A673 (cell line): Measurements from ENCODE around the gene EXOC4.

Source experiments
- EZH2 ChIP-seq: fragments of 200-600 bp; sonication (generic); IDR thresholded peaks from 2 replicates; pipeline ENCODE4 v1.6.1; 2017; ENCODE audit warnings: borderline replicate concordance, low read depth, mild to moderate bottlenecking, mixed read lengths, antibody characterized with exemption, low read length; ENCODE audit not compliant: poor library complexity, severe bottlenecking
- TF ChIP-seq, protein P1 (sequence below): fragments of 300-800, 200-600 bp; sonication (generic); conservative IDR thresholded peaks from 2 replicates; pipeline ENCODE4 v1.5.1; 2017; ENCODE audit warnings: low read depth, mild to moderate bottlenecking, antibody characterized with exemption, low read length, moderate library complexity, mixed read lengths

DNA sequence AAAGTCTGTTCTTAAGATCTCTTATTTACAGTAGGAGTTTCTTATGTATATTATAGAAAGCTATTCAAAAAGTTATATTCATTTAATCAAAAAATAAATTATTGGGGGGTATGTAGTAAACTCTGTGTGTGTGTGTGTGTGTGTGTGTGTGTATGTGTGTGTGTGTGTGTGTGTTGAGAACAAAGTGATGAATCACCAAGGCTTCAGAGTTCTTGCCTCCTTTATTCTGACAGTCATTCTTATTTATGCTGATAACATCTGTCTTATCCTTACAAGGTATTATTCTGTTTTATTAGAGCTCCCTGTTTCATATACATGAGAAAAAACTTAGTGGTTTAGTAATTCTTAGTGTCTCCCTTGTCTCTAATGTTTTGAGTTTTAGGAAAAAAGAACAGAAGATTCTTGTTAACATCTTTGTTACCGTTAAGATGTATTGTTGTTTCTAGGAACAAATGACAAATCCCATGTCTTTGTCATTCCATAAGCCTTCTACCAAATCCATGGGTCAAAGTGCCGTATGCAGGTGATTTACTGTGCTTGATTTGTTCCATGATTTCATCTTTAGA is 424.0 kb downstream of the EXOC4 start:
- TF ChIP-seq, protein P1, sequence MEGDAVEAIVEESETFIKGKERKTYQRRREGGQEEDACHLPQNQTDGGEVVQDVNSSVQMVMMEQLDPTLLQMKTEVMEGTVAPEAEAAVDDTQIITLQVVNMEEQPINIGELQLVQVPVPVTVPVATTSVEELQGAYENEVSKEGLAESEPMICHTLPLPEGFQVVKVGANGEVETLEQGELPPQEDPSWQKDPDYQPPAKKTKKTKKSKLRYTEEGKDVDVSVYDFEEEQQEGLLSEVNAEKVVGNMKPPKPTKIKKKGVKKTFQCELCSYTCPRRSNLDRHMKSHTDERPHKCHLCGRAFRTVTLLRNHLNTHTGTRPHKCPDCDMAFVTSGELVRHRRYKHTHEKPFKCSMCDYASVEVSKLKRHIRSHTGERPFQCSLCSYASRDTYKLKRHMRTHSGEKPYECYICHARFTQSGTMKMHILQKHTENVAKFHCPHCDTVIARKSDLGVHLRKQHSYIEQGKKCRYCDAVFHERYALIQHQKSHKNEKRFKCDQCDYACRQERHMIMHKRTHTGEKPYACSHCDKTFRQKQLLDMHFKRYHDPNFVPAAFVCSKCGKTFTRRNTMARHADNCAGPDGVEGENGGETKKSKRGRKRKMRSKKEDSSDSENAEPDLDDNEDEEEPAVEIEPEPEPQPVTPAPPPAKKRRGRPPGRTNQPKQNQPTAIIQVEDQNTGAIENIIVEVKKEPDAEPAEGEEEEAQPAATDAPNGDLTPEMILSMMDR, result no peak
- TF ChIP-seq EZH2, result no peak
